GM13976 (cell line): ENCODE data around the gene SFXN1.

Source experiments
- DNase-seq: peaks from one replicate; pipeline ENCODE4 v3.0.0; 2012; ENCODE audit warnings: low spot score
- CTCF ChIP-seq: IDR thresholded peaks from 2 replicates; pipeline ENCODE4 v1.5.1; 2012; ENCODE audit warnings: borderline replicate concordance, mild to moderate bottlenecking; ENCODE audit not compliant: insufficient read depth; ENCODE audit errors: extremely low read depth, missing control alignments, control extremely low read depth
- in situ Hi-C: fragments of 300-500 bp; cut with MboI; formaldehyde crosslinking; loops from one replicate; pipeline ENCODE4 v1.12.0; 2022; ENCODE audit warnings: low sequenced_read_pairs, mixed read lengths, inconsistent platforms; ENCODE audit not compliant: unreplicated experiment

SFXN1 gene

GRCh38 chr5:175478384-175479124, at the start of gene SFXN1:
Gene SFXN1 (plus strand): TSS chr5:175478560. CDS start chr5:175492104, 13,544 bp downstream.
- TF ChIP-seq CTCF: no peak
- in situ Hi-C loops: no loop called here
- peak; percentile 96 for DNase-seq

- TF ChIP-seq CTCF: no peak
- DNase-seq: no peak
- in situ Hi-C loops: no loop called here
These were observed 43.6 kb upstream of the SFXN1 start for GRCh38 chr5:175434800-175435199.

GRCh38 chr5:175436359-175436758, 42.0 kb upstream of the SFXN1 start:
- in situ Hi-C loops: no loop called here
- no peak for DNase-seq
- TF ChIP-seq CTCF: no peak

GRCh38 chr5:175438234-175438857, 40.0 kb upstream of the SFXN1 start:
- TF ChIP-seq CTCF: no peak
- in situ Hi-C loops: no loop called here
- DNase-seq: no peak

GRCh38 chr5:175443514-175444059, 34.8 kb upstream of the SFXN1 start:
- no peak for TF ChIP-seq CTCF
- in situ Hi-C loops: loop anchor here (10.0 kb wide), 1 partner anchor 489 kb away; no protein-coding TSS in a partner anchor
- peak; percentile 36 for DNase-seq

- in situ Hi-C loops: loop anchor here (10.0 kb wide), 1 partner anchor 489 kb away; no protein-coding TSS in a partner anchor
- peak; percentile 82 for DNase-seq
- TF ChIP-seq CTCF: peak; percentile 72
These were observed 34.1 kb upstream of the SFXN1 start, which contains the start of gene DRD1 for GRCh38 chr5:175444060-175444904. Gene DRD1 (minus strand): TSS chr5:175444182. CDS start chr5:175443099, 1,083 bp downstream.
